ENCODE data around the gene CLCN4.

CLCN4 gene

GRCh38 chrX:10168226-10168625 is 11.5 kb downstream of the CLCN4 start:
- no peak for DNase-seq

- DNase-seq, result no peak
These were observed 12.4 kb downstream of the CLCN4 start for GRCh38 chrX:10169175-10169574.

- no peak for DNase-seq
These were observed 14.5 kb downstream of the CLCN4 start for GRCh38 chrX:10171249-10171648.

GRCh38 chrX:10172877-10173276 is 16.1 kb downstream of the CLCN4 start:
- DNase-seq, result no peak

GRCh38 chrX:10173331-10173900 is 16.6 kb downstream of the CLCN4 start:
- no peak for DNase-seq

GRCh38 chrX:10174051-10174450 is 17.3 kb downstream of the CLCN4 start:
- DNase-seq, result no peak

GRCh38 chrX:10174810-10175209 is 18.0 kb downstream of the CLCN4 start:
- DNase-seq, result no peak

- DNase-seq, result no peak
These were observed 18.6 kb downstream of the CLCN4 start for GRCh38 chrX:10175319-10175871.

GRCh38 chrX:10176121-10177003 is 19.6 kb downstream of the CLCN4 start:
- no peak for DNase-seq

GRCh38 chrX:10177004-10177396 is 20.2 kb downstream of the CLCN4 start:
- DNase-seq, result no peak

- DNase-seq, result no peak
These were observed 20.8 kb downstream of the CLCN4 start for GRCh38 chrX:10177601-10178000.

- no peak for DNase-seq
These were observed 22.2 kb downstream of the CLCN4 start for GRCh38 chrX:10178866-10179463.

- no peak for DNase-seq
These were observed 27.0 kb downstream of the CLCN4 start for GRCh38 chrX:10183760-10184159.

- no peak for DNase-seq
These were observed 27.6 kb downstream of the CLCN4 start for GRCh38 chrX:10184411-10184810.

GRCh38 chrX:10186355-10186754 is 29.6 kb downstream of the CLCN4 start:
- DNase-seq, result no peak

- no peak for DNase-seq
These were observed 30.6 kb downstream of the CLCN4 start for GRCh38 chrX:10187421-10187820.

- peak; percentile 50 for DNase-seq
These were observed 32.8 kb downstream of the CLCN4 start for GRCh38 chrX:10189317-10190268.

- DNase-seq, result peak; percentile 60
These were observed 33.6 kb downstream of the CLCN4 start for GRCh38 chrX:10190367-10190766.

GRCh38 chrX:10193587-10193986 is 36.8 kb downstream of the CLCN4 start:
- DNase-seq, result no peak

GRCh38 chrX:10195425-10195824 is 38.6 kb downstream of the CLCN4 start:
- DNase-seq, result no peak

GRCh38 chrX:10195947-10196346 is 39.2 kb downstream of the CLCN4 start:
- DNase-seq, result no peak
